Mucosa of rectum (tissue), 2 donors: ENCODE data around the gene MYCL.

Experiments
- H3K27ac ChIP-seq, 2 donors: one replicate each; pipeline ENCODE4 v1.7.0; 2013; ENCODE audit warnings: inconsistent platforms in 2 of 2, low read depth in 2 of 2, low read length in 2 of 2
- H3K27me3 ChIP-seq, 2 donors: one replicate each; pipeline ENCODE4 v1.7.0; 2013; ENCODE audit warnings: low read length in 2 of 2; ENCODE audit not compliant: control insufficient read depth in 2 of 2, insufficient read depth in 2 of 2
- H3K36me3 ChIP-seq, 2 donors: one replicate each; pipeline ENCODE4 v1.7.0; 2013; ENCODE audit warnings: low read length in 2 of 2; ENCODE audit not compliant: control insufficient read depth in 2 of 2, insufficient read depth in 2 of 2
- H3K4me1 ChIP-seq, 2 donors: one replicate each; pipeline ENCODE4 v1.7.0; 2013; ENCODE audit warnings: low read length in 2 of 2, mild to moderate bottlenecking in 1 of 2; ENCODE audit not compliant: control insufficient read depth in 2 of 2, insufficient read depth in 2 of 2
- H3K4me3 ChIP-seq, 2 donors: one replicate each; pipeline ENCODE4 v1.7.0; 2013; ENCODE audit warnings: low read length in 2 of 2
- H3K9ac ChIP-seq, 2 donors: one replicate each; pipeline ENCODE4 v1.7.0; 2013; ENCODE audit warnings: low read length in 2 of 2, low read depth in 1 of 2, mild to moderate bottlenecking in 1 of 2
- H3K9me3 ChIP-seq, 2 donors: one replicate each; pipeline ENCODE4 v1.7.0; 2013; ENCODE audit warnings: low read length in 2 of 2; ENCODE audit not compliant: control insufficient read depth in 2 of 2
- donor health status: healthy.
- donor health status: Normal muscosa, but diverticular disease.

The MYCL gene

GRCh38 chr1:39901714-39902459, at the start of gene MYCL:
Gene MYCL (minus strand): TSS chr1:39901917. CDS start chr1:39901434, 483 bp downstream.
- H3K9me3 ChIP-seq: no peaks in the 10 kb centered on the region
- peak within 1 kb of the TSS; percentile 80 to 90 for H3K27ac ChIP-seq
- H3K4me3 ChIP-seq: peak within 1 kb of the TSS; percentile 78 to 89
- H3K4me1 ChIP-seq: peaks cover 11 to 12% of the 10 kb centered on the region in 2 donors
- peaks cover 3 to 7% of the 10 kb centered on the region in 2 donors for H3K27me3 ChIP-seq
- no peaks in the 10 kb centered on the region for H3K36me3 ChIP-seq
- H3K9ac ChIP-seq: peak within 1 kb of the TSS; percentile 77 to 87

GRCh38 chr1:39949891-39950290, 48.2 kb upstream of the MYCL start:
- Histone ChIP-seq H3K36me3 (no peaks in the 10 kb centered on the region), H3K9ac (no peak overlapping the region), H3K27ac (no peak overlapping the region), H3K27me3 (no peaks in the 10 kb centered on the region), H3K9me3 (no peaks in the 10 kb centered on the region), H3K4me3 (no peak overlapping the region), H3K4me1 (peaks cover 9 to 10% of the 10 kb centered on the region in 2 donors)

GRCh38 chr1:39947260-39947659, 45.5 kb upstream of the MYCL start:
- H3K9ac ChIP-seq: no peak overlapping the region
- H3K9me3 ChIP-seq: no peaks in the 10 kb centered on the region
- peak overlapping the region in 1 of 2 donors; percentile 15 for H3K27ac ChIP-seq
- H3K4me3 ChIP-seq: no peak overlapping the region
- H3K4me1 ChIP-seq: peaks cover 0 to 3% of the 10 kb centered on the region in 2 donors
- H3K36me3 ChIP-seq: no peaks in the 10 kb centered on the region
- no peaks in the 10 kb centered on the region for H3K27me3 ChIP-seq

GRCh38 chr1:39946216-39946615, 44.5 kb upstream of the MYCL start:
- Histone ChIP-seq H3K36me3 (no peaks in the 10 kb centered on the region), H3K27ac (no peak overlapping the region), H3K9ac (no peak overlapping the region), H3K4me3 (no peak overlapping the region), H3K27me3 (no peaks in the 10 kb centered on the region), H3K9me3 (no peaks in the 10 kb centered on the region), H3K4me1 (peaks cover 0 to 3% of the 10 kb centered on the region in 2 donors)

GRCh38 chr1:39944410-39945112, 42.8 kb upstream of the MYCL start:
- no peaks in the 10 kb centered on the region for H3K36me3 ChIP-seq
- no peaks in the 10 kb centered on the region for H3K9me3 ChIP-seq
- no peaks in the 10 kb centered on the region for H3K27me3 ChIP-seq
- no peak overlapping the region for H3K4me3 ChIP-seq
- H3K4me1 ChIP-seq: peaks cover 0 to 3% of the 10 kb centered on the region in 2 donors
- no peak overlapping the region for H3K27ac ChIP-seq
- H3K9ac ChIP-seq: no peak overlapping the region

GRCh38 chr1:39943471-39944290, 42.0 kb upstream of the MYCL start:
- Histone ChIP-seq H3K4me3 (no peak overlapping the region), H3K27ac (no peak overlapping the region), H3K9ac (no peak overlapping the region), H3K4me1 (peaks cover 0 to 3% of the 10 kb centered on the region in 2 donors), H3K27me3 (no peaks in the 10 kb centered on the region), H3K36me3 (no peaks in the 10 kb centered on the region), H3K9me3 (no peaks in the 10 kb centered on the region)

GRCh38 chr1:39940980-39941871, 39.5 kb upstream of the MYCL start:
- H3K27ac ChIP-seq: no peak overlapping the region
- no peak overlapping the region for H3K9ac ChIP-seq
- no peaks in the 10 kb centered on the region for H3K36me3 ChIP-seq
- no peak overlapping the region for H3K4me3 ChIP-seq
- H3K9me3 ChIP-seq: no peaks in the 10 kb centered on the region
- peaks cover 2 to 7% of the 10 kb centered on the region in 2 donors for H3K4me1 ChIP-seq
- H3K27me3 ChIP-seq: no peaks in the 10 kb centered on the region

GRCh38 chr1:39940253-39940652, 38.5 kb upstream of the MYCL start:
- no peak overlapping the region for H3K4me3 ChIP-seq
- no peaks in the 10 kb centered on the region for H3K9me3 ChIP-seq
- H3K4me1 ChIP-seq: peaks cover 2 to 7% of the 10 kb centered on the region in 2 donors
- H3K36me3 ChIP-seq: no peaks in the 10 kb centered on the region
- no peak overlapping the region for H3K9ac ChIP-seq
- H3K27me3 ChIP-seq: no peaks in the 10 kb centered on the region
- H3K27ac ChIP-seq: no peak overlapping the region

GRCh38 chr1:39938856-39939255, 37.1 kb upstream of the MYCL start:
- Histone ChIP-seq H3K9ac (no peak overlapping the region), H3K4me1 (peaks cover 11 to 18% of the 10 kb centered on the region in 2 donors), H3K27ac (no peak overlapping the region), H3K36me3 (no peaks in the 10 kb centered on the region), H3K9me3 (no peaks in the 10 kb centered on the region), H3K4me3 (no peak overlapping the region), H3K27me3 (no peaks in the 10 kb centered on the region)
